Upper lobe of left lung (tissue), 6 donors: ENCODE results near the gene BAIAP2L2. TPM values are rescaled to one million over a fixed set of nuclear protein-coding genes. Genes with fewer than 3 reads are reported as not detected.
A peak's percentile ranks its signal among the peaks of the same experiment; 100 is the strongest.

Experiments
- ATAC-seq, 2 donors: fragments of 200-7000 bp; cut with Tn5 transposase; one replicate each; pipeline ENCODE4 v1.9.1; 2022; ENCODE audit warnings: mild to moderate bottlenecking in 2 of 2, moderate library complexity in 2 of 2; ENCODE audit not compliant: low FRiP score in 2 of 2
- DNase-seq, 2 donors: peaks; one replicate each; pipeline ENCODE4 v3.0.0-alpha.2; 2019 to 2020
- H3K27ac ChIP-seq, 4 donors: fragments of 200-600 bp; sonication (generic); one replicate each; pipeline ENCODE4 v1.5.1; 2016 to 2019
- H3K27me3 ChIP-seq, 4 donors: fragments of 200-600 bp; sonication (generic); one replicate each; pipeline ENCODE4 v1.5.1; 2017 to 2019
- H3K36me3 ChIP-seq, 4 donors: fragments of 200-600 bp; sonication (generic); one replicate each; pipeline ENCODE4 v1.5.1; 2016 to 2019
- H3K4me1 ChIP-seq, 4 donors: fragments of 200-600 bp; sonication (generic); one replicate each; pipeline ENCODE4 v1.5.1; 2018 to 2019
- H3K4me3 ChIP-seq, 4 donors: fragments of 200-600 bp; sonication (generic); one replicate each; pipeline ENCODE4 v1.5.1; 2017 to 2019; ENCODE audit warnings: mild to moderate bottlenecking in 2 of 4, moderate library complexity in 1 of 4
- H3K9me3 ChIP-seq, 4 donors: fragments of 200-600 bp; sonication (generic); one replicate each; pipeline ENCODE4 v1.5.1; 2018 to 2019
- EP300 ChIP-seq, 4 donors: sonication (generic); formaldehyde crosslinking; IDR thresholded peaks; one replicate each; pipeline ENCODE4 v1.5.1; 2017; ENCODE audit warnings: antibody characterized with exemption in 4 of 4, control low read depth in 2 of 4
- POLR2A ChIP-seq, 4 donors: fragments of 450-650 bp; IDR thresholded peaks; one replicate each; pipeline ENCODE4 v1.5.1; 2016 to 2017; ENCODE audit warnings: antibody characterized with exemption in 4 of 4, mild to moderate bottlenecking in 2 of 4
- POLR2AphosphoS5 ChIP-seq, 2 donors: sonication (generic); formaldehyde crosslinking; IDR thresholded peaks; one replicate each; pipeline ENCODE4 v1.5.1; 2017; ENCODE audit warnings: antibody characterized with exemption in 2 of 2
- WGBS, 2 donors: methylation state at CpG; one replicate each; pipeline ENCODE4 v1.1.5; 2017 to 2018; 5-methylcytosine and 5-hydroxymethylcytosine counted together
- total RNA-seq, 6 donors: library from RNA; depleted of rRNA in 4 of 6; stranded (reverse); fragments of >200 nt in 4 of 6; gene quantifications; one replicate each; pipeline versions ENCODE4 v1.1.0 to v1.2.1, GENCODE V29; 2016 to 2021
- TF ChIP-seq, protein P1 (sequence below), 6 experiments: fragments of 450-650 bp in 4 of 6; fragments of 200-600 bp in 2 of 6; sonication (generic) in 2 of 6; IDR thresholded peaks; one replicate each; pipeline ENCODE4 v1.5.1; 2016 to 2019; ENCODE audit warnings: antibody characterized with exemption in 6 of 6
- donor health status: DM: no; HTN: no; CAD: no; lungs with moderate emphysema.
- donor health status: DM: no; HTN: yes; CAD: no; lungs with severe emphysema.

Gene BAIAP2L2
- total RNA-seq, 6 donors from 2014 or later: 0.94 to 6.3 (median 0.98) TPM; not detected in 3

GRCh38 chr22:38125751-38126201, 15.3 kb upstream of the BAIAP2L2 start:
- no peak for ATAC-seq

GRCh38 chr22:38125038-38125610, 14.6 kb upstream of the BAIAP2L2 start:
- Histone ChIP-seq H3K9me3 (no peaks in the 10 kb centered on the region), H3K27me3 (no peaks in the 10 kb centered on the region), H3K4me1 (no peaks in the 10 kb centered on the region), H3K36me3 (peaks cover 0 to 17% (median 8%) of the 10 kb centered on the region in 4 donors), H3K4me3 (no peak overlapping the region), H3K27ac (no peak overlapping the region)
- TF ChIP-seq POLR2AphosphoS5 (IDR thresholded peaks at IDR 0.05) (no peak), POLR2A (IDR thresholded peaks at IDR 0.05) (no peak), EP300 (IDR thresholded peaks at IDR 0.05) (no peak)
- TF ChIP-seq, protein P1, sequence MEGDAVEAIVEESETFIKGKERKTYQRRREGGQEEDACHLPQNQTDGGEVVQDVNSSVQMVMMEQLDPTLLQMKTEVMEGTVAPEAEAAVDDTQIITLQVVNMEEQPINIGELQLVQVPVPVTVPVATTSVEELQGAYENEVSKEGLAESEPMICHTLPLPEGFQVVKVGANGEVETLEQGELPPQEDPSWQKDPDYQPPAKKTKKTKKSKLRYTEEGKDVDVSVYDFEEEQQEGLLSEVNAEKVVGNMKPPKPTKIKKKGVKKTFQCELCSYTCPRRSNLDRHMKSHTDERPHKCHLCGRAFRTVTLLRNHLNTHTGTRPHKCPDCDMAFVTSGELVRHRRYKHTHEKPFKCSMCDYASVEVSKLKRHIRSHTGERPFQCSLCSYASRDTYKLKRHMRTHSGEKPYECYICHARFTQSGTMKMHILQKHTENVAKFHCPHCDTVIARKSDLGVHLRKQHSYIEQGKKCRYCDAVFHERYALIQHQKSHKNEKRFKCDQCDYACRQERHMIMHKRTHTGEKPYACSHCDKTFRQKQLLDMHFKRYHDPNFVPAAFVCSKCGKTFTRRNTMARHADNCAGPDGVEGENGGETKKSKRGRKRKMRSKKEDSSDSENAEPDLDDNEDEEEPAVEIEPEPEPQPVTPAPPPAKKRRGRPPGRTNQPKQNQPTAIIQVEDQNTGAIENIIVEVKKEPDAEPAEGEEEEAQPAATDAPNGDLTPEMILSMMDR (IDR thresholded peaks at IDR 0.05): no peak
- WGBS, 2 donors: 94 to 95% methylated on average over 13 to 14 of the region's 14 CpGs
- ATAC-seq (no peak), DNase-seq (peak in 1 of 2 donors; percentile 54)

More at GRCh38 chr22:38125751-38126201, 15.3 kb upstream of the BAIAP2L2 start:
- Histone ChIP-seq H3K9me3 (no peaks in the 10 kb centered on the region), H3K4me3 (no peak overlapping the region), H3K4me1 (no peaks in the 10 kb centered on the region), H3K36me3 (peaks cover 0 to 17% (median 8%) of the 10 kb centered on the region in 4 donors), H3K27me3 (no peaks in the 10 kb centered on the region), H3K27ac (no peak overlapping the region)
- no peak for TF ChIP-seq POLR2AphosphoS5 (IDR thresholded peaks at IDR 0.05)
- no peak for TF ChIP-seq EP300 (IDR thresholded peaks at IDR 0.05)
- no peak for TF ChIP-seq POLR2A (IDR thresholded peaks at IDR 0.05)
- TF ChIP-seq, protein P1 (IDR thresholded peaks at IDR 0.05): no peak
- DNase-seq: no peak
- WGBS, 2 donors: 90% methylated on average over 11 of the region's 11 CpGs

- H3K36me3 ChIP-seq: peaks cover 0 to 17% (median 8%) of the 10 kb centered on the region in 4 donors
- TF ChIP-seq POLR2AphosphoS5 (IDR thresholded peaks at IDR 0.05): no peak
- TF ChIP-seq POLR2A (IDR thresholded peaks at IDR 0.05): no peak
- TF ChIP-seq, protein P1 (IDR thresholded peaks at IDR 0.05): no peak
- no peak for TF ChIP-seq EP300 (IDR thresholded peaks at IDR 0.05)
- H3K27me3 ChIP-seq: no peaks in the 10 kb centered on the region
- 87 to 92% methylated on average over 19 to 21 of the region's 21 CpGs for WGBS, 2 donors
- ATAC-seq (no peak), DNase-seq (peak in 1 of 2 donors; percentile 36)
- no peaks in the 10 kb centered on the region for H3K4me1 ChIP-seq
- H3K27ac ChIP-seq: no peak overlapping the region
- H3K4me3 ChIP-seq: no peak overlapping the region
- H3K9me3 ChIP-seq: no peaks in the 10 kb centered on the region
Measured at GRCh38 chr22:38124236-38124974, 13.9 kb upstream of the BAIAP2L2 start.

- H3K9me3 ChIP-seq: no peaks in the 10 kb centered on the region
- H3K4me1 ChIP-seq: no peaks in the 10 kb centered on the region
- no peaks in the 10 kb centered on the region for H3K27me3 ChIP-seq
- TF ChIP-seq POLR2A (IDR thresholded peaks at IDR 0.05): no peak
- no peak for TF ChIP-seq POLR2AphosphoS5 (IDR thresholded peaks at IDR 0.05)
- TF ChIP-seq, protein P1 (IDR thresholded peaks at IDR 0.05): no peak
- no peak for TF ChIP-seq EP300 (IDR thresholded peaks at IDR 0.05)
- DNase-seq (no peak), ATAC-seq (no peak)
- no peak overlapping the region for H3K4me3 ChIP-seq
- 82 to 100% methylated on average over 2 to 6 of the region's 6 CpGs for WGBS, 2 donors
- no peak overlapping the region for H3K27ac ChIP-seq
- peaks cover 0 to 5% (median 4%) of the 10 kb centered on the region in 4 donors for H3K36me3 ChIP-seq
Measured at GRCh38 chr22:38122616-38123015, 12.1 kb upstream of the BAIAP2L2 start.
